ENCODE results near the gene MTF1.

Gene MTF1

DNA sequence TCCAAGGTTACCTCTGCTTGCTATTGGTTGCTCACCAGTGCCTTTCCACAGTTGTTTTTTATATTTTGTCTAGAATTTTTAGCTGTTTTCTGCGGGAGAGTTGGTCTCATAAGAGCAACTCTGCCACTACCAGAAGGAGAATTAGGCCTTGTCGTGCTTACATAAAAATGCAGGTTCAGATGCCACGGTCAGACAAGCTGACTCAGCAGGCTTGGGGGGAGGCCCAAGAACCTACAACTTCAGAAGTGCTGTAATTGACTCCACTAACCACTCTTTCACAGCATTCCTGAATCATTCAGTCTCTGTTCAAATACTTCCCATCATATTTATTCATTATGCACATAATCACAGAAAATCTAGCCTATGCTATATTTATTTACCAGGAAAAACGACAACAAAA, 28.3 kb downstream of the MTF1 start:
- DNase-seq = no peak

DNA sequence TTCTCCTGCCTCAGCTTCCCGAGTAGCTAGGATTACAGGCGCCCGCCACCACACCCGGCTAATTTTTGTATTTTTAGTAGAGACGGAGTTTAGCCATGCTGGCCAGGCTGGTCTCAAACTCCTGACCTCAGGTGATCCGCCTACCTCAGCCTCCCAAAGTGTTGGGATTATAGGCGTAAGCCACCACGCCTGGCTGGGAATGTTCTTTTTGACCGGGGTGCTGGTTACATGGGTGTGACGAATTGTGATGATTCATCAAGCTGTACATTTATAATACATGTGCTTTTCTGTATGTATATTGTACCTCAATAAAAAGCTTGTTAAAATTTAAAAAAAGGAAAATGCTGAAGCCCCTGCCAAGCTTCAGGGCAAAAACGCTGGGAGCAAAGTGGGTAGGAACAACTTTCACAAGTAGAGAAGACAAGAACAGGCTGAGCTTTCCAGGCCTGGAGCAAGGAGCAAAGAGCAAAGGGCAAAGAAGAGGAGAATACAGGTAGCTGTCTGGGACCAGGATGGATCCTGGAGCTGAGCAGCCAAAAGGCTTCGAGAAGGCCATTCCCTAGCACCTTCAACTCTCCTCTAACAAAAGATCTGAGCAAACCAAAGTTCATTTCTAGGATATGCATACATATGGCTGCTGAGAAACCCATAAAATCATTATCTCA, 30.9 kb downstream of the MTF1 start:
- no peak for DNase-seq

DNA sequence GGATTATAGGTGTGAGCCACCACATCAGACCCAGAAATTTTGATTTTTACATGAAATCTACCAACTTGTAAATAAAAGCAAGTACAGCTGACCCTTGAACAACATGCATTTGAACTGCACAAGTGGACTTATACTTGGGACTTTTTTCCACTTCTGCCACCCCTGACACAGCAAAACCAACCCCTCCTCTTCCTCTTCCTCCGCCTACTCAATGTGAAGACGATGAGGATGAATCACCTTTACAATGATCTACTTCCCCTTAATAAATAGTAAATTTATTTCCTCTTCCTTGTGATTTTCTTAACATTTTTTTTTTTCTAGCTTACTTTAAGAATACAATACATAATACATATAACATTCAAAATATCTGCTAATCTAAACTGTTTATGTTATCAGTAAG, 33.9 kb downstream of the MTF1 start:
- no peak for DNase-seq

DNA sequence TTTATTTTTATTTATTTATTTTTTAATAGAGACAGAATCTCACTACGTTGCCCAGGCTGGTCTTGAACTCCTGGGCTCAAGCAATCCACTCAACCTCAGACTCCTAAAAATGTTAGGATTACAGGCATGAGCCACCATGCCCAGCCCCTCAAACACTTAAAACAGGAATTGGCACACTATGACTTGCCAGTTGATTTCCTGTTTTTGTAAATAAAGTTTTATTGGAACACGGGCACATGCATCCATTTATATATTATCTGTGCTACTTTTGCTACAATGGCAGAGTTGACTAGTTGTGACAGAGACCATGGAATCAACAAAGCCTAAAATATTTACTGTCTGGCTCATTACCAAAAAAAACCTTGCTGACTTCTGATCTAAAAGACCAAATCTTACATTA, 35.4 kb downstream of the MTF1 start:
- no peak for DNase-seq

DNA sequence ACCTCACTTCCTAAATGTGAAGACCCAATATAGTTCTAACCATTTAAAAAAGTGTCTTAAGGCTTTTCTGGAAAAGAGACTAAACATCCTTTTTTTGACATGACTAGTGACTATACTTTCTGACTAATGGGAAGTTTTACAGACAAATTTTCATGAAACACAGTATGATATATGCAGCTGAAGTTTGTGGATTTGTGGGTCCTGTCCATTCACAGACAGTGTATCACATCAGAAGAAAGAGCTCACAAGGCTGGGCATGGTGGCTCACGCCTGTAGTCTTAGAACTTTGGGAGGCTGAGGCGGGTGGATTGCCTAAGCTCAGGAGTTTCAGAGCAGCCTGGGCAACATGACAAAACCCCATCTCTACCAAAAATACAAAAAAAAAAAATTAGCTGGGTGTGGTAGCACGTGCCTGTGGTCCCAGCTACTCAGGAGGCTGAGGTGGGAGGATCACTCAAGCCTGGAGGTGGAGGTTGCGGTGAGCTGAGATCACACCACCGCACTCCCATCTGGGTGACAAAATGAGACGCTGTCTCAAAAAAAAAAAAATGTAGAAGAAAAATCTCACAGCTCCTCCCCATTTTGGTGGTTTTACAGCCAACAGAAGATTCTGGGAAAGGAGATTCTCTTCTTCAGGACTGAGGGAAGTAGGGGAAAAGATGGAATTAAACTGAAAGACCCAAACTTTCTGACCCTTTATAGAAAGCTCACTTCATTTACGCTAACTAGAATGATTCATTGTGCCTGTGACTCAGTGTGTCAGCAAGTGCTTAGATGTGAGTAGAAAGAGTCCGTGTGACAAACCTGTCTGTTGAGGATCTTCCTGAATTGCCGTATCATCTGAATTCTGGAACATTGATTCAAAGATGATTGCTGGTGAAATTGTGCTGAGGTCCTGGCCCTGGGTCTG, 36.2 kb downstream of the MTF1 start:
- DNase-seq = no peak

DNA sequence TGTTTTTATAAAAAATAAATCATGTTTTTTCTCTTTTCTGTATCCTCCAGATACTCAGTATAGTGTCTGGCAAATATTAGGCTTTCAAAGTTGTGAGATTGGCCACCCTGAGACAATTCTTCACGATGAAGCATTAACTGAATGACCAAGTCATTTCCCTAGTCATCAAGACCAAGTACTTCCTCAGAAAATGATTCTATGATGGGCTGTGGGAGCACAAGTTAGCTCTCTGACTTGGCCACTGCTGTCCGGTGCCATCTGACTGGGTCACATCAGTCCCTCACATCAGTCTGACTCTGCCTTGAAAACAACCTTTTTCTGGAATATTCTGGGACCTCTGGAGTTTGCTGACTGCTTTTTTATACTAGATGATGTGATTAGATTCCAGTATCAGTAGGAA, 37.9 kb downstream of the MTF1 start:
- no peak for DNase-seq

DNA sequence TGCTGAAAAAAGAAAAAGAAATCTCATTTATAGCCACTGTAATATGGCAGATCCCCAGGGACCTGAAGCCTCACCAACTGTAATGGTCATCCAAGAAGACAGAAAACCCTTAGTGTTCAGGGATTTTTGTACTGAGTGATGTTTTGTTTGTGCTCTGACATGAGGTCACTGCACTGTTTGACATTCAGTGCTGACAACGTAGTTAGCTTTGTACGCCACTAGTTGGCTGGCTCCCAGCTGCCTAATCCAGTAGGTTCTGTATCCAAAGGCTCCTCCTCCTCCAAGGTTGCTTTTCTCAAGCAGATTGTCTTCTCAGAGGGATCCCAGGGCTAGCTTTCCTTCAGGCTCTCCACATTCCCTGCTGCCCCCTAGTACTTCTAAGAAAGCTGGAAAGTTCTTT, 41.9 kb downstream of the MTF1 start:
- DNase-seq = no peak

DNA sequence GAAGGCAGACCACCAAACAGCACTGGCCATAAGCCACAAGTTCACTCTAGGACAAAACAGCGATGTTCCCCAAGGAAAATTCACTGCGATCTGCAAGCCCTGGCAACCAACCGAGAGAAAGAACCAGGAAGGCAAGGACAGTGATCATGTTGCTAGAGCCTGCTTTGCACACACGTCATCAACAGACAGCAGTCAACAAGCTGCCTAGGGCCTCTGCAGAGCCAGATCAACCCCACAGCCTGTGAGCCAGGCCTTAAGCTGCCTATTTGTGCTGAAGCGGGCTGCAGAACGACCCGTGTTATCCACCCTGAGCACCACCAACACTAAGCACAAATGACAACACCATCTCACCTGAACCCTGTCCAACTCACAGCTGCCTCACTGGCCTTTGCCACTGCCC, 45.1 kb downstream of the MTF1 start:
- no peak for DNase-seq

DNA sequence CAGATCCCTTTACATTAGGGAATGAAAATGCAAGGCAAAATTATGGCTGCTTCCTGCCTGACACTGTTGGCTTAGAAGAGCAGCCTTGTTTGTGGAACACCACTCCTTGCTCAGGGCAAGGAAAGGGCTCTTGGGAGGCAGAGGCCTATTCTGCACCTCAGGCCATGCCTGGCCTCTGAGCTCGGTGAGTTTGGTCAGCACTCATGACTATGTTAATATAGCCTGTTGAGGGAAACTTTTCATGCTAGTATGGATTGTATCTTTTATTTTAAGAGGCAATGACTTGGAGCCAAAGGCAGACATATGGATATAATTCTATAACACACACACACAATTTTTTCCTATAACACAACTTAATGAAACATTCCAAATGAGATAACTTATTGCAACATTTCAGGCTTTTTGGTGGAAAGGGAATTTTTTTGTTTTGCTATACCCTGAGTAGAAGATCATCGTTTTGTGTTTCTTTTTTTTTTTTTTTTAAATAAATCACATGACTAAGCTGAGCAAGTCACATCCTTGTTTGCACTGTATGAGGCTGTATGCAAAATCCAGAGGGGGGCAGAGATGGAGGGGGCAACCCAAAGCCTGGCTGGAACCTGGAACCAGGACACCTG, 45.8 kb downstream of the MTF1 start:
- DNase-seq = no peak

DNA sequence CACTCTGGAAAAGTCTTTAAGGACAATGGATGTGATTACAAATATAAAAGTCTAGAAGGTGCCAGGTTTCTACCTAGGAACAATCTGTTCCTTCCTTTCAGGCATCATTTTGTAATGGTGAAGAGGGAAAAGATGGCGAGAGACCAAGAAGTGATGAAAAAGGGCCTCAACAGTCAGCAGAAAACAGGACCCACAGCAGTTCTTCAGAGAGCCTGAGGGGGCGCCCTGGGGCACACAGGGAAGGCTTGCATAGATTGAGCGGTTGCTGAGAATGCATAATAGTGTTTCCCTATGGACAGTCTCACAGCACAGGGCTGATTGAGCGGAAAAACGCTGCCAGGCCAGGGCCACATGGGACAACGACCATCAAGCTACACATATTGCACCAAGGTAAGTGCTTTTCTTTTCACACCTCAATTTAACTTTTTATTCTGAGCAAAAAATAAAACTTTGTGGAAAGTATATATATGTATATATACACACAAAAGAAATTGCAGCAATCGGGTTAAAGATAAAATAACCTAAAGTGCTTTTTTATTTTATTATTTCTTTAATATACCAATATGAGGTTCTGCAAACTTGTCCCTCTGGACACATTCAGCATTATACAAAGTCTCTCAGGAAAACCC, 48.3 kb downstream of the MTF1 start:
- peak; percentile 34 for DNase-seq

DNA sequence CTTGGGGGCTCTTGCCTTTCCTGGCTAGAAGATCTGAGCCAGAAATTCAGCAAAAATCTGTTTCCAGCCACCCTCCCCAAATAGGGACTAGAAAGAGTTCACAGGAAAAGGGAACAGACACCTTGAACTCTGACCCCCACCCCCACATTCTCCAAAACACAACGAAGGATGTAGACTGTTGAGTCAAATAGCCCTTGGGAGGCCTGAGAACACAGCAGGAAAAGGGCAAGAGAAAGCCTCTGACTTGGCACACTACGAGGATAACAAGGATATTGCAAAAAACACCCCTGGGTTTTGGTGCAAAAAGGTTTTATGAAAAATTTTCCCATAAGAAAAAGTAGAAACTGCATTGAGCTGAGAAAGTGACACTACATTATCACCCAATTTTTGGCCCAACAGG, 49.5 kb downstream of the MTF1 start:
- DNase-seq = no peak

DNA sequence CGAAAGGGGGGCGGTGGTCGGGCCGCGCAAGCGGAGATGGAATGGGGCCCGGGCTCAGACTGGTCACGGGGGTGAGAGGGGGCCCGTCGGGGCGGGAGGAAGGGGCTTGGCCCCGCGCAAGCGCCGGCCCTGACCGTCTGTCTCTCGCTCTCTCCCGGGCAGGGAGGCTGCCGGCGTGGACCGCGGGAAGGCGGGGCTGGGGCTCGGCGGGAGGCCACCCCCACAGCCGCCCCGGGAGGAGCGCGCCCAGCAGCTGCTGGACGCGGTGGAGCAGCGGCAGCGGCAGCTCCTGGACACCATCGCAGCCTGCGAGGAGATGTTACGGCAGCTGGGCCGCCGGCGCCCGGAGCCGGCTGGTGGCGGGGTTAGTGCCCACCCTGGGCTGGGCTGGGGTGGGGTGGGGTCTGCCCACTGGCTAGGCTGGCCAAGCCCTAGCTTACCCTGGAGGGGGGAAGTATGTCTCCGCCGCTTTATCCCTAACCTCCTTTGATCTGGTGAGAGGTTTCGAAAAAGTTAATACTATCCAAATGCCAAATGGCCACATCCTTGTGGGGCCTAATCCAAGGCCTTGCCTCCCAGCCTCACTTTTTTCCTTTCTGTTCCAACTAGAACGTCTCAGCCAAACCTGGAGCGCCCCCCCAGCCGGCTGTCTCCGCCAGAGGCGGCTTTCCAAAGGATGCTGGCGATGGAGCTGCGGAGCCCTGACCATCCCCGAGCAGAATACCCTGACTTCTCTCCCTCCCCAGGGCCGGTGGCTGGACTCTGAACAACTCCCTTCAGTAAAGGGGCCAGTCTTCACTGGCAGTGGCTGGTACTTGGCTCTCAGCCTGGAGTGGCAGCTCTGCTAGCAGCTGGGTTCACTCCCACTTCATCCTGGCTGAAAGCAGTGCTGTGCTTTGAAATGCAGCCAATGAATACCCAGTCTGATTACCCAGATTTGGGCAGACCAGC, 50.7 kb downstream of the MTF1 start:
- peak; percentile 71 for DNase-seq

DNA sequence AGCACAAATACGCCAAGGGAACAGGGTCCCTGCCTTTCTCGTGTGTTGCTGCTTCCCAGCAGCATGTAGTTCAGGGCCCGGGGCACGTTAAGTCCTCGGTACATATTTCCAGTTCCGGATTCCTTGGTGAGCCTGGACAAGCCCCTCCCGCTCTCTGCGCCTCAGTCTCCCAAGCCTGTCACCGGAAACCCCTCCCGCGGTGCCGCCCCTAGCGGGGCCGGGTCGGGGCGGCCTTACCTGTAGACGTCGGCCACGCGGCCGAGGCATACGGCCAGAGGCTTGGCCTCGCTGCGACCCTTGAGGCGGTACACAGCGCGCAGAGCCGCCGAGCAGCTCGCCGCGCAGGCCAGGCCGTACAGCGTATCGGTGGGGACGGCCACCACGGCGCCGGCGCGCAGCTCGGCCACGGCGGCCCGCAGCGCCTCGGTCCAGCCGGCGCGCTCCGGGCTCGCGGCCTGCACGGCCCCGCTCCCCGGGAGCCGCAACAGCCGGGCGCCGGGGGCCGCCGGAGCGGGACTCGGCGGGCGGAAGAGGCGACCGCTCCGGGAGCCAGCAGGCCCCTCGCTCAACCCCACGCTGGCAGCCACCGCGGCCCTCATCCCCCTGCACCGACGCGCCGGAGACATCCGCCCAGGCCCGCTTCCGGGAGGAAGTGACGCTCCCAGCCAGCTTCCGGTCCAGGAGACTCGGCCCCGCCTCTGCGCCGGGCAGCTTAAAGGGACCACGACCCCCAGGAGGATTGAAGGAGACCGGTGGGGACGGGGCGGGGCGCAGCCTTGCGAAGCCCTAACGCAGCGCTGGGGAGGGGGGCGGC, 51.6 kb downstream of the MTF1 start, which contains the start of the genes C1orf122 and YRDC:
TSS of gene C1orf122 (plus strand) at position 236 of the 814 bp plus-strand sequence. CDS start 615 bp downstream, outside the sequence.
TSS of gene YRDC (minus strand) at position 654 of the 814 bp plus-strand sequence. CDS start at position 626, 28 bp downstream.
- DNase-seq = peak; percentile 65

DNA sequence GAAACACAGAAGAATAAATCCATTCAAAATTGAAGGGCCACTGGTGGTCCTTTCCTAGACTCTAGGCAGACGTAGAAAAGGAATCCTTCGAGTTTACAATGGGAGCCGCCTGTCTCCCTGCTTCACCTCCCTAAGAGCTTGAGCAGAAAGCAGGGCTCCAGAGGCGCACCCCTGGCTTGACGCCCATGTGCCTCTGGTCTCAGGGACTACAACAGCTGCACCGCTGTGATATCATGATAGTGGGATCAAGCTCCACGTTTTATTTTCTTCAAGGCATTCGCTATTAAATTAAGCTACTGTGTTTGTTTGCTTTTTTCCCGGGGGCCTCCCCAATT, 52.2 kb downstream of the MTF1 start:
- no peak for DNase-seq

DNA sequence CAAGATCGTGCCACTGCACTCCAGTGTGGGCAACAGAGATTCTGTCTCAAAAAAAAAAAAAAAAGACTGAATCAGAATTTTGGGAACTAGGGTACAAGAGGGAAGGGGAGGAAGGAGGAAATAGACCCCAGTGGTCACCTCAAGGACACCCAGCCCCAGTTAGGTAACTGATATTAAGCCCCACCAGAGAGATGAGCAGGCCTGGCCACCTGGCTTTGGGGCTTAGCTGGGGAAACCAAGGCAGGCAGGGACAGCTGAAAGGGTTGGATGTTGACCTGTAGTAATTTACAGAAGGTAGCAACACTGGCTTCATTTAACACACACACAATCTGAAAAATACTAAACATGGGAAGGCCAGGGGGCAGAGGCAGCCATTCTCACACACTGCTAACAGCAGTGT, 57.0 kb downstream of the MTF1 start:
- DNase-seq = no peak

DNA sequence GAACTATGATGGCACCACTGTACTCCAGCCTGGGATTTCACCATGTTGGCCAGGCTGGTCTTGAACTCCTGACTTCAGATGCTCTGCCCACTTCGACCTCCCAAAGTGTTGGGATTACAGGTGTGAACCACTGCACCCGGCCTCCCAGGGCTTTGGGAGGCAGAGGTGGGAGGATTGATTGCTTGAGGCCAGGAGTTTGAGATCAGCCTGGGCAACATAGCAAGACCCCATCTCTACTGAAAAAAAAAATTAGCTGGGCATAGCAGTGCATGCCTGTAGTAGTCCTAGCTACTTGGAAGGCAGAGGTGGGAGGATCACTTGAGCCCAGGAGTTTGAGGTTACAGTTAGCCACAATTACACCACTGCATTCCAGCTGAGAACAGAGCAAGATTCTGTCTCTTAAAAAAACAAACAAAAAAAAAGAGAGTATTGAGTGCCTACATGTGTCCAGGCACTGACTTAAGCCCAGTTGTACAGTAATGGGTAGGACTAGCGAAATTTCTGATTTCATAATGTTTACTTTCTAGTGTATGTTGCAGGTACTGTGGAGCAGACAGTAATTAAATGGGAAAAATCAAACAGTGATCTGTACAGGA, 61.5 kb downstream of the MTF1 start:
- DNase-seq = no peak

DNA sequence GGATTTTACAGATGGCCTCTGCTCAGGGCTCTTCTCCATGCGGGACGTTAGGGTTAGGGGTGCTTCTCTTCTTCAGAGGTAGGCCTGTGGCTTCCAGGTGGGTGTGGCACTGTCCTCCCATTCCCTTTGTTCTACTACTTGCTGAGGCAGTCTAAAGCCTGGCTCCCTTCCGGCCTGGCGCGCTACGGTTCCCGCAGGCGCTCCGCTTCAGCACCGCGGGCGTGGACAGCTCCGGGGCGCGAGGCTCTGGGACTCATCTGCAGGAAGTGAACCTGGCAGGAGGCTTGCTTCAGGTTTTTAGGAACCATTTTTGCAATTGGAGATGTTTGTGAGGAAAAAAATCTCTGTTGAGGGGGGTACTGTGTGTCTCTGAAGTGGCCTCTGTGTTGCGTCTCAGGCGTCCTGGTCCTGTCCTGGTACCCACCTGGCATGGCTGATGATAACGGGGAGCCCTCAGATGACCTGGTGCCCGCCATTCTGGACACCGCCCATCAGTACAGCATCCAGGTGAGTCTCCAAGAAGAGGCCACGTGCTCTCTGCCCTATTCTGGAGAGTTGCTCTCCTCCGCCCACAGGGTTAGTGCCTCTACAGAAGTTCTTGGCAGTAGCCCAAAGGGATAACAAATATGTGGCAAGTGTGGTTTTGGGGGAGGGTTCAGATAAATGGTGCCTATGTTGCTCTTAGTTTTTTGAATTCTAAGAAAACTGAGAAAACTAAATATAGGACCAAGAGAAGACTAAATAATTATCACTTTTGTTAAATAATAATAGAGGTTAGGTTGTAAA, 63.9 kb downstream of the MTF1 start:
- peak; percentile 49 for DNase-seq

DNA sequence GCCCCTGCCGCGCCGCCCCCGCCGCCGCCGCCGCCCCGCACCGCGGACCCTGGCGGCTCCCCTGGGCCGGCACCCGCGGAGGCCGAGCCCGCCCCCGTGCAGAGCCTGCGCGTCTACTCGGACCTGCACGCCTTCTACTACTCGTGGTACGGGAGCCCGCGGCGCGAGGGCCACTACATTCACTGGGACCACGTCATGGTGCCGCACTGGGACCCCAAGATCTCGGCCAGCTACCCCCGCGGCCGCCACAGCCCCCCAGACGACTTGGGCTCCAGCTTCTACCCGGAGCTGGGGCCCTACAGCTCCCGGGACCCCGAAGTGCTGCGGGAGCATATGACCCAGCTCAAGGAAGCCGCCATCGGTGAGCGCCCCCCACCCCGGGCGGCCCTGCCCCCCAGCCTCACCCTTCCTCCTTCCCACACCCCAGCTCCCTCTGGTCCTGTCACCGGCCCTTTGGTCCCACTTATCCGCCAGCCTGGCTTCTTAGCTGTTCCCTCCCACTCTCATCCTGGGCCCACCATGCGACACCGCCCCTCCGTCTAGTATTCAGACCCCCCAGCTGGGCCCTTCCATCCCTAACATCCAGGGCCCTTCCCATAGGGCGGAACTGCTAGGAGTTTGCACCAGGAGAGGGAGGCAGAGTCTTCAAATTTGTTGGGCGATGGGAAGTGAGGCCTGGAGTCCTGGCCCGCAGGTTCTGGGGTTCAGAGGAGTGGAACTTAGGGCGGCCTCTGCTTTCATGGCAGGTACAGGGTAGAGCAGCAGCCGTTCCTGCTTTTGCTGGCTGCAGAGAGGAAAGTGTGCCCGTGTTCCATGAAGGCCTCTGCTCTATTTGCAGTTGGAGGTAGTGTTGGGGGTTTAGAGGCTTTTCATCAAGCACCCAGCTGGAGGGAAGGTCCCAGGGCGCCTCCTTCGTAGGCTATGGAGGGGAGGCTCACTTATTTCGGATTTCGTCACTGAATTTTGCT, 64.7 kb downstream of the MTF1 start:
- peak; percentile 3 for DNase-seq
